ENCODE results near the gene TENM3. TPM values are rescaled to one million over a fixed set of nuclear protein-coding genes. Genes with fewer than 3 reads are reported as not detected.

Gene TENM3
- total and polyA plus RNA-seq, 2 of the 8 experiments (the other 6 are each of a cell fraction or from before 2014, with no cell fraction given), result 36.9 to 69.3 TPM

DNA sequence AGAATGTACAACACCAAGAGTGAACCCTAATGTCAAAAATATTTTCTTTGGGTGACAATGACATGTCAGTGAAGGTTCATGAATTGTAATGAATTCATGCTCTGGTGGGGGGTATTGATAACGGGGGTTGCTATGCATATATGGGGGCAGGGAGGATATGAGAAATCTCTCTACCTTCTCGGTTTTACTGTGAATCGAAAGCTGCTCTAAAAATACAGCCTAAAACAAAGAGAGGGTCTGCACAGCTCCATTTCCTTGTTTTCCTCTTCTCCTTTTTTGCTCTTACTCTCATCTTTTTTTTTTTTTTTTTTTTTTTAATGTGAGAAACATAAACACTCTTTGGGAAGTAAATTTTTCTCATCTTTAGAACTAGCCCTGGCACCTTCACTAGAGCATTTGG is 588.2 kb downstream of the TENM3 start:
- Histone ChIP-seq H3K9ac (replicated peaks in 1 of 4; ENCODE audit: extremely low read depth in 1 of 4, low read depth in 3 of 4, low read length in 3 of 4) (no peak overlapping the region), H4K5ac (ENCODE audit: insufficient read length, low read depth, low read length) (no peak overlapping the region), H2AK5ac (ENCODE audit: low read depth, low read length) (no peak overlapping the region), H2BK5ac (ENCODE audit: low read depth, low read length) (no peak overlapping the region), H3K4me1 (replicated peaks in 1 of 4; ENCODE audit: control insufficient read depth in 3 of 4, insufficient read depth in 4 of 4, low read length in 3 of 4) (peaks cover 0 to 7% (median under 1%) of the 10 kb centered on the region in 4 experiments; a peak in 4 of 7 replicates), H2BK120ac (replicated peaks; ENCODE audit: low read depth, low read length) (no peak overlapping the region), H2BK20ac (ENCODE audit: low read length) (no peak overlapping the region), H4K8ac (ENCODE audit: extremely low read depth, insufficient read depth, low read length) (no peak overlapping the region), H3K18ac (ENCODE audit: extremely low read depth, low read length) (no peak overlapping the region), H3K79me1 (ENCODE audit: low read depth, low read length) (no peaks in the 10 kb centered on the region), H3K23ac (ENCODE audit: insufficient read length) (no peak overlapping the region), H2BK15ac (ENCODE audit: low read length) (no peak overlapping the region), H3K27me3 (replicated peaks in 1 of 4; ENCODE audit: control insufficient read depth in 3 of 4, extremely low read depth in 1 of 4, insufficient read depth in 3 of 4, low read length in 3 of 4) (no peaks in the 10 kb centered on the region), H4K20me1 (replicated peaks in 1 of 2; ENCODE audit: control insufficient read depth in 1 of 2, insufficient read depth in 2 of 2, low read length in 2 of 2) (no peaks in the 10 kb centered on the region), H4K91ac (replicated peaks; ENCODE audit: insufficient read length, low read length) (no peak overlapping the region), H3K36me3 (ENCODE audit: control insufficient read depth in 2 of 4, insufficient read depth in 4 of 4, low read length in 3 of 4) (no peaks in the 10 kb centered on the region), H3K79me2 (ENCODE audit: control insufficient read depth in 1 of 2, insufficient read depth in 2 of 2, low read length in 2 of 2) (no peaks in the 10 kb centered on the region), H3K4me2 (ENCODE audit: insufficient read depth in 1 of 2, low read depth in 2 of 2, low read length in 2 of 2) (no peak overlapping the region), H3K4ac (replicated peaks; ENCODE audit: insufficient read length, low read depth, low read length) (no peak overlapping the region), H3K9me3 (ENCODE audit: insufficient read depth in 2 of 2, low read depth in 1 of 2, low read length in 1 of 2) (peaks cover 0 to 6% of the 10 kb centered on the region in 2 experiments; a peak in 2 of 4 replicates), H2BK12ac (ENCODE audit: low read depth, low read length) (no peak overlapping the region), H3K27ac (ENCODE audit: low read depth, low read length) (no peak overlapping the region), H2AFZ (ENCODE audit: low read length) (no peak overlapping the region), H3K4me3 (ENCODE audit: extremely low read depth in 1 of 4, insufficient read depth in 2 of 4, low read depth in 3 of 4, low read length in 4 of 4) (no peak overlapping the region), H3K14ac (ENCODE audit: insufficient read length) (no peak overlapping the region), H3K23me2 (ENCODE audit: low read depth, low read length) (no peaks in the 10 kb centered on the region), H3K56ac (replicated peaks; ENCODE audit: insufficient read length, low read depth, low read length) (no peak overlapping the region)
- FAIRE-seq (no peak), DNase-seq (ENCODE audit: low read depth in 1 of 2, low spot score in 2 of 2) (no peak)
- POLR2A ChIA-PET (ENCODE audit: partially characterized antibody), result interaction anchor here (1.5 kb wide), 1 partner anchor 10 kb away, joined by 3 read pairs; no protein-coding TSS in a partner anchor
- WGBS, 2 experiments (ENCODE audit: extremely low coverage in 1 of 2, insufficient coverage in 1 of 2, insufficient read length in 1 of 2, insufficient replicate concordance in 2 of 2, low coverage in 1 of 2, low lambda C conversion rate in 2 of 2, missing lambda C conversion rate in 1 of 2), result 90% methylated on average over 3 of the region's 3 CpGs; no CpG with 5 or more reads in 1 of the 2 experiments
- CTCF ChIA-PET (ENCODE audit: partially characterized antibody), result interaction anchor here (1.3 to 1.9 kb wide), 2 partner anchors 33 to 94 kb away, joined by 3 to 7 read pairs; no protein-coding TSS in a partner anchor
- TF ChIP-seq SRF (IDR thresholded peaks at IDR 0.05; ENCODE audit: low read depth, low read length) (no peak), CREB1 (IDR thresholded peaks at IDR 0.05) (no peak), CBX8 (IDR thresholded peaks at IDR 0.05; ENCODE audit: borderline replicate concordance, low read depth, low read length) (no peak), KDM4A (IDR thresholded peaks at IDR 0.05; ENCODE audit: low read depth, low read length, severe bottlenecking) (no peak), RBBP5 (IDR thresholded peaks at IDR 0.05; ENCODE audit: borderline replicate concordance, low read depth, low read length) (no peak), SUZ12 (IDR thresholded peaks at IDR 0.05; ENCODE audit: low read length) (no peak), SIN3A (conservative IDR thresholded peaks at IDR 0.05 in 1 of 2, IDR thresholded peaks at IDR 0.05 in 1 of 2; ENCODE audit: low read depth in 1 of 2, low read length in 2 of 2) (no peak), HDAC6 (IDR thresholded peaks at IDR 0.05; ENCODE audit: low read depth, low read length) (no peak), PHF8 (conservative IDR thresholded peaks at IDR 0.05; ENCODE audit: low read depth, low read length) (no peak), SIX5 (IDR thresholded peaks at IDR 0.05; ENCODE audit: low read depth, low read length) (no peak)
- TF ChIP-seq, protein P1, sequence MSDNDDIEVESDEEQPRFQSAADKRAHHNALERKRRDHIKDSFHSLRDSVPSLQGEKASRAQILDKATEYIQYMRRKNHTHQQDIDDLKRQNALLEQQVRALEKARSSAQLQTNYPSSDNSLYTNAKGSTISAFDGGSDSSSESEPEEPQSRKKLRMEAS (IDR thresholded peaks at IDR 0.05), result no peak
- TF ChIP-seq, protein P2, sequence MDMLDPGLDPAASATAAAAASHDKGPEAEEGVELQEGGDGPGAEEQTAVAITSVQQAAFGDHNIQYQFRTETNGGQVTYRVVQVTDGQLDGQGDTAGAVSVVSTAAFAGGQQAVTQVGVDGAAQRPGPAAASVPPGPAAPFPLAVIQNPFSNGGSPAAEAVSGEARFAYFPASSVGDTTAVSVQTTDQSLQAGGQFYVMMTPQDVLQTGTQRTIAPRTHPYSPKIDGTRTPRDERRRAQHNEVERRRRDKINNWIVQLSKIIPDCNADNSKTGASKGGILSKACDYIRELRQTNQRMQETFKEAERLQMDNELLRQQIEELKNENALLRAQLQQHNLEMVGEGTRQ (IDR thresholded peaks at IDR 0.05; ENCODE audit: low read length), result no peak
